Neuronal stem cell (in vitro differentiated cells): ENCODE data around the gene FARS2.
A peak's percentile ranks its signal among the peaks of the same experiment; 100 is the strongest.

Experiments
- DNase-seq: peaks from one replicate; pipeline ENCODE4 v3.0.0-alpha.2; 2013; ENCODE audit warnings: low spot score
- H2AFZ ChIP-seq: one replicate; pipeline ENCODE4 v1.6.1; 2013; ENCODE audit warnings: mild to moderate bottlenecking, low read length, inconsistent platforms
- H2AK5ac ChIP-seq: 2 replicates; pipeline ENCODE4 v1.6.1; 2013; ENCODE audit warnings: low read depth, mild to moderate bottlenecking, inconsistent platforms, low read length, moderate library complexity, mixed read lengths
- H2BK120ac ChIP-seq: 2 replicates; pipeline ENCODE4 v1.6.1; 2013; ENCODE audit warnings: low read depth, mild to moderate bottlenecking, inconsistent platforms, low read length, moderate library complexity, mixed read lengths
- H2BK12ac ChIP-seq: one replicate; pipeline ENCODE4 v1.6.1; 2013; ENCODE audit warnings: low read length, inconsistent platforms
- H2BK15ac ChIP-seq: 2 replicates; pipeline ENCODE4 v1.6.1; 2013; ENCODE audit warnings: mild to moderate bottlenecking, low read length, inconsistent platforms, mixed read lengths
- H2BK5ac ChIP-seq: one replicate; pipeline ENCODE4 v1.6.1; 2013; ENCODE audit warnings: inconsistent platforms, mild to moderate bottlenecking, low read length, moderate library complexity
- H3K14ac ChIP-seq: one replicate; pipeline ENCODE4 v1.6.1; 2013; ENCODE audit warnings: low read length, inconsistent platforms
- H3K18ac ChIP-seq: 2 replicates; pipeline ENCODE4 v1.6.1; 2013; ENCODE audit warnings: low read length, inconsistent platforms
- H3K23ac ChIP-seq: 2 replicates; pipeline ENCODE4 v1.6.1; 2013; ENCODE audit warnings: low read depth, mild to moderate bottlenecking, mixed read lengths, low read length, inconsistent platforms; ENCODE audit not compliant: poor library complexity
- H3K27ac ChIP-seq: replicated peaks from 3 replicates; pipeline ENCODE4 v1.5.1; 2013; ENCODE audit warnings: low read length, inconsistent platforms
- H3K27me3 ChIP-seq, 3 experiments: 2 replicates each; pipeline ENCODE4 v1.6.1; 2013; ENCODE audit warnings: low read length in 3 of 3, mild to moderate bottlenecking in 2 of 3, inconsistent platforms in 1 of 3, low read depth in 1 of 3, mixed read lengths in 1 of 3, moderate library complexity in 1 of 3; ENCODE audit not compliant: control insufficient read depth in 3 of 3, insufficient read depth in 3 of 3
- H3K36me3 ChIP-seq, 2 donors: replicated peaks in 1 of 2; 2 replicates each; pipeline ENCODE4 v1.6.1; 2013; ENCODE audit warnings: low read length in 2 of 2; ENCODE audit not compliant: control insufficient read depth in 2 of 2, insufficient read depth in 2 of 2
- H3K4ac ChIP-seq: 2 replicates; pipeline ENCODE4 v1.6.1; 2013; ENCODE audit warnings: inconsistent platforms, mild to moderate bottlenecking, low read length, moderate library complexity
- H3K4me1 ChIP-seq, 2 donors: 1 replicate in 1 of 2; 2 replicates in 1 of 2; pipeline ENCODE4 v1.6.1; 2013; ENCODE audit warnings: low read length in 2 of 2, low read depth in 1 of 2; ENCODE audit not compliant: control insufficient read depth in 2 of 2, insufficient read depth in 1 of 2
- H3K4me2 ChIP-seq: one replicate; pipeline ENCODE4 v1.6.1; 2013; ENCODE audit warnings: mild to moderate bottlenecking, low read length, inconsistent platforms; ENCODE audit not compliant: insufficient read depth, poor library complexity, severe bottlenecking
- H3K4me3 ChIP-seq, 2 donors: 2 replicates each; pipeline ENCODE4 v1.5.1; 2013; ENCODE audit warnings: low read length in 2 of 2, mild to moderate bottlenecking in 2 of 2, inconsistent platforms in 1 of 2, moderate library complexity in 1 of 2
- H3K79me1 ChIP-seq: one replicate; pipeline ENCODE4 v1.6.1; 2013; ENCODE audit warnings: low read depth, mild to moderate bottlenecking, inconsistent platforms, low read length, moderate library complexity
- H3K9ac ChIP-seq: one replicate; pipeline ENCODE4 v1.6.1; 2013; ENCODE audit warnings: mild to moderate bottlenecking, low read depth, low read length, inconsistent platforms; ENCODE audit not compliant: poor library complexity
- H3K9me3 ChIP-seq, 2 donors: replicated peaks in 1 of 2; 2 replicates each; pipeline versions ENCODE3 to v1.6.1; 2013; ENCODE audit warnings: low read length in 2 of 2, mild to moderate bottlenecking in 2 of 2, inconsistent platforms in 1 of 2, low read depth in 1 of 2, mixed read lengths in 1 of 2, moderate library complexity in 1 of 2; ENCODE audit not compliant: control insufficient read depth in 2 of 2, insufficient read depth in 1 of 2
- H4K8ac ChIP-seq: one replicate; pipeline ENCODE4 v1.6.1; 2013; ENCODE audit warnings: low read depth, mild to moderate bottlenecking, inconsistent platforms, low read length, moderate library complexity
- H4K91ac ChIP-seq: one replicate; pipeline ENCODE4 v1.6.1; 2013; ENCODE audit warnings: low read length, low read depth, mild to moderate bottlenecking, inconsistent platforms; ENCODE audit not compliant: poor library complexity
- WGBS, 2 donors: extraction: QIAGEN DNeasy Blood & Tissue Kit; methylation state at CpG; one replicate each; pipeline ENCODE4 v1.1.7; 2013; ENCODE audit warnings: missing lambda C conversion rate in 2 of 2, mixed read lengths in 1 of 2; ENCODE audit not compliant: insufficient read length in 2 of 2, insufficient replicate concordance in 1 of 2; ENCODE audit errors: extremely low coverage in 2 of 2; 5-methylcytosine and 5-hydroxymethylcytosine counted together

Gene FARS2

DNA sequence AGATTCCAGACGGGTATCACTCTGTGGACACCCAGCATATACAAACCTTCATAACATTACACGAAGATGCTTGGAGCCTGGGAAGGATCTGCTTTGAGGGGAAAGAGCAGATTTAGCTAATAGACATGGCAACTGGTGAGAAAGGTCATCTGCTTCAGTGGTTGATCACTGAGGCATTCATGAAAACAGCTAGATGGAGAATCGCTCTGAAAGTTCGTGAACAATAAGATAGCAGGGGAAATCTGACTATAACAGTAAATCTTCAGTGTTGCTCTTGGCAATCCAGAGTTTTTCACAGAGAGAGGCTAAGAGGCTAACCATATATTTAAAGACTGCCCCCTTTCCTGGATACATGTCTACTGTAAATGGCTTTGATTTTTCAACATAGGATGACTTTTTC is 245.3 kb downstream of the FARS2 start:
- no peak overlapping the region for H3K23ac ChIP-seq
- no peak for DNase-seq
- WGBS, 2 donors = no CpG with 5 or more reads among the region's 4 CpGs
- no peak overlapping the region for H3K27ac ChIP-seq
- no peak overlapping the region for H3K9ac ChIP-seq
- H3K18ac ChIP-seq = no peak overlapping the region
- no peak overlapping the region for H3K4me2 ChIP-seq
- H3K27me3 ChIP-seq = no peaks in the 10 kb centered on the region
- H2BK12ac ChIP-seq = no peak overlapping the region
- H2BK5ac ChIP-seq = no peak overlapping the region
- no peaks in the 10 kb centered on the region for H3K9me3 ChIP-seq
- H2BK15ac ChIP-seq = no peak overlapping the region
- H3K36me3 ChIP-seq = no peaks in the 10 kb centered on the region
- no peak overlapping the region for H3K14ac ChIP-seq
- no peak overlapping the region for H3K4me3 ChIP-seq
- H4K91ac ChIP-seq = no peak overlapping the region
- no peak overlapping the region for H2AK5ac ChIP-seq
- H3K4ac ChIP-seq = no peak overlapping the region
- no peak overlapping the region for H2BK120ac ChIP-seq
- H4K8ac ChIP-seq = no peak overlapping the region
- peaks cover 9 to 15% of the 10 kb centered on the region in 2 donors for H3K4me1 ChIP-seq
- H3K79me1 ChIP-seq = no peaks in the 10 kb centered on the region
- H2AFZ ChIP-seq = no peak overlapping the region

GRCh38 chr6:5507131-5507681 is 245.9 kb downstream of the FARS2 start:
- Histone ChIP-seq H3K4me3 (no peak overlapping the region), H3K14ac (no peak overlapping the region), H3K4me1 (peaks cover 12% of the 10 kb centered on the region in 2 donors), H3K27me3 (no peaks in the 10 kb centered on the region), H3K4ac (no peak overlapping the region), H2BK5ac (no peak overlapping the region), H3K18ac (no peak overlapping the region), H2AFZ (no peak overlapping the region), H3K9ac (no peak overlapping the region), H3K9me3 (no peaks in the 10 kb centered on the region), H2BK15ac (no peak overlapping the region), H3K23ac (no peak overlapping the region), H3K4me2 (no peak overlapping the region), H3K79me1 (no peaks in the 10 kb centered on the region), H4K91ac (no peak overlapping the region), H2AK5ac (no peak overlapping the region), H4K8ac (no peak overlapping the region), H3K36me3 (no peaks in the 10 kb centered on the region), H3K27ac (no peak overlapping the region), H2BK12ac (no peak overlapping the region), H2BK120ac (no peak overlapping the region)
- WGBS, 2 donors = no CpG with 5 or more reads among the region's 4 CpGs
- no peak for DNase-seq

- no peak overlapping the region for H4K91ac ChIP-seq
Measured at GRCh38 chr6:5509106-5509505, 247.8 kb downstream of the FARS2 start.

GRCh38 chr6:5510331-5511133 is 249.2 kb downstream of the FARS2 start:
- Histone ChIP-seq H2BK120ac (no peak overlapping the region), H2BK12ac (no peak overlapping the region), H3K4me1 (peaks cover 13 to 16% of the 10 kb centered on the region in 2 donors), H3K18ac (peak overlapping the region; percentile 92), H3K4me3 (no peak overlapping the region), H3K9ac (peak overlapping the region; percentile 26), H3K4me2 (no peak overlapping the region), H3K4ac (no peak overlapping the region), H2BK15ac (peak overlapping the region; percentile 59), H3K23ac (no peak overlapping the region), H4K8ac (no peak overlapping the region), H2AK5ac (peak overlapping the region; percentile 57), H4K91ac (no peak overlapping the region), H3K27me3 (no peaks in the 10 kb centered on the region), H3K14ac (no peak overlapping the region), H3K36me3 (no peaks in the 10 kb centered on the region), H3K9me3 (no peaks in the 10 kb centered on the region), H2AFZ (no peak overlapping the region), H3K79me1 (no peaks in the 10 kb centered on the region), H2BK5ac (no peak overlapping the region), H3K27ac (no peak overlapping the region)
- no CpG with 5 or more reads among the region's 24 CpGs for WGBS, 2 donors
- DNase-seq = no peak

More at GRCh38 chr6:5509106-5509505, 247.8 kb downstream of the FARS2 start:
- Histone ChIP-seq H2AK5ac (no peak overlapping the region), H3K79me1 (no peaks in the 10 kb centered on the region), H3K27ac (no peak overlapping the region), H3K4me2 (no peak overlapping the region), H2BK12ac (no peak overlapping the region), H2AFZ (no peak overlapping the region), H2BK15ac (no peak overlapping the region), H3K4ac (no peak overlapping the region), H3K23ac (no peak overlapping the region), H2BK120ac (no peak overlapping the region), H3K9ac (no peak overlapping the region), H3K27me3 (no peaks in the 10 kb centered on the region), H3K9me3 (no peaks in the 10 kb centered on the region), H3K18ac (no peak overlapping the region), H2BK5ac (no peak overlapping the region), H4K8ac (no peak overlapping the region), H3K14ac (no peak overlapping the region), H3K4me1 (peaks cover 14 to 16% of the 10 kb centered on the region in 2 donors), H3K36me3 (no peaks in the 10 kb centered on the region), H3K4me3 (no peak overlapping the region)
- no CpG with 5 or more reads among the region's 8 CpGs for WGBS, 2 donors
- DNase-seq = no peak
